Urothelium cell line (cell line): ENCODE results near the gene ENTPD8.
A peak's percentile ranks its signal among the peaks of the same experiment; 100 is the strongest.

Experiments
- DNase-seq: peaks from one replicate; pipeline ENCODE4 v3.0.0; 2011; ENCODE audit warnings: low spot score, mixed read lengths
- FAIRE-seq: peaks from 2 replicates; lab custom pipeline; 2011; peaks lifted over from hg19 to GRCh38; lab: Jason Lieb, UNC

ENTPD8 gene

GRCh38 chr9:137441289-137441934 lies at the start of gene ENTPD8:
Gene ENTPD8, minus strand, starts transcription at chr9:137441357. Its CDS starts 3,072 bp downstream, at chr9:137438285.
- DNase-seq = peak; percentile 81
- FAIRE-seq = no peak

GRCh38 chr9:137490532-137491186 lies 49.5 kb upstream of the ENTPD8 start:
- FAIRE-seq = no peak

GRCh38 chr9:137488906-137489305 lies 47.7 kb upstream of the ENTPD8 start:
- FAIRE-seq = no peak
- no peak for DNase-seq

More at GRCh38 chr9:137490532-137491186, 49.5 kb upstream of the ENTPD8 start:
- no peak for DNase-seq

GRCh38 chr9:137488327-137488653 lies 47.1 kb upstream of the ENTPD8 start:
- no peak for FAIRE-seq

GRCh38 chr9:137487454-137488326 lies 46.5 kb upstream of the ENTPD8 start:
- FAIRE-seq (no peak), DNase-seq (no peak)

More at GRCh38 chr9:137488327-137488653, 47.1 kb upstream of the ENTPD8 start:
- DNase-seq = no peak

GRCh38 chr9:137486545-137487453 lies 45.6 kb upstream of the ENTPD8 start:
- FAIRE-seq (no peak), DNase-seq (no peak)

GRCh38 chr9:137486141-137486490 lies 45.0 kb upstream of the ENTPD8 start:
- DNase-seq = no peak
- no peak for FAIRE-seq

GRCh38 chr9:137485343-137486140 lies 44.4 kb upstream of the ENTPD8 start:
- DNase-seq (no peak), FAIRE-seq (no peak)

- DNase-seq (no peak), FAIRE-seq (no peak)
Observed at GRCh38 chr9:137484551-137485315, 43.6 kb upstream of the ENTPD8 start.

- FAIRE-seq = no peak
- DNase-seq = peak; percentile 82
Observed at GRCh38 chr9:137482094-137482781, 41.1 kb upstream of the ENTPD8 start.

GRCh38 chr9:137480686-137481683 lies 39.8 kb upstream of the ENTPD8 start:
- FAIRE-seq (no peak), DNase-seq (no peak)

GRCh38 chr9:137479892-137480685 lies 38.9 kb upstream of the ENTPD8 start:
- FAIRE-seq (no peak), DNase-seq (no peak)

- FAIRE-seq (no peak), DNase-seq (no peak)
Observed at GRCh38 chr9:137478962-137479861, 38.1 kb upstream of the ENTPD8 start.

GRCh38 chr9:137478613-137478961 lies 37.4 kb upstream of the ENTPD8 start:
- FAIRE-seq (no peak), DNase-seq (no peak)

- DNase-seq (no peak), FAIRE-seq (no peak)
Observed at GRCh38 chr9:137477778-137478612, 36.8 kb upstream of the ENTPD8 start.
